Neural cell (in vitro differentiated cells): ENCODE data around the gene TACC2.

Experiments used
- EP300 ChIP-seq: fragments of 450-650 bp; conservative IDR thresholded peaks from 2 replicates; pipeline ENCODE4 v1.6.1; 2014; ENCODE audit warnings: antibody characterized with exemption, mild to moderate bottlenecking, moderate library complexity; ENCODE audit not compliant: poor library complexity, severe bottlenecking
- EZH2 ChIP-seq: fragments of 200-600, 300-800 bp; shearing (Covaris generic), sonication (generic); IDR thresholded peaks from 2 replicates; pipeline ENCODE4 v1.6.1; 2014; ENCODE audit warnings: antibody characterized with exemption, low read length, borderline replicate concordance, mild to moderate bottlenecking; ENCODE audit not compliant: insufficient read depth, poor library complexity, severe bottlenecking
- MXI1 ChIP-seq: fragments of 450-650 bp; conservative IDR thresholded peaks from 2 replicates; pipeline ENCODE4 v1.6.1; 2014; ENCODE audit warnings: antibody characterized with exemption, mild to moderate bottlenecking; ENCODE audit not compliant: poor library complexity, severe bottlenecking
- POLR2AphosphoS5 ChIP-seq: IDR thresholded peaks from 2 replicates; pipeline ENCODE4 v1.6.1; 2012
- RAD21 ChIP-seq: fragments of 450-650 bp; conservative IDR thresholded peaks from 2 replicates; pipeline ENCODE4 v1.6.1; 2014; ENCODE audit warnings: antibody characterized with exemption, mild to moderate bottlenecking, moderate library complexity
- SMC3 ChIP-seq: fragments of 450-650 bp; conservative IDR thresholded peaks from 2 replicates; pipeline ENCODE4 v1.6.1; 2014; ENCODE audit warnings: antibody characterized with exemption, mild to moderate bottlenecking, moderate library complexity; ENCODE audit not compliant: poor library complexity
- TAF1 ChIP-seq: IDR thresholded peaks from 2 replicates; pipeline ENCODE4 v1.6.1; 2012; ENCODE audit warnings: low read depth
- TF ChIP-seq, protein P1 (sequence below): fragments of 450-650 bp; IDR thresholded peaks from 2 replicates; pipeline ENCODE4 v1.5.1; 2014; ENCODE audit warnings: antibody characterized with exemption, mild to moderate bottlenecking, moderate library complexity; ENCODE audit not compliant: poor library complexity, severe bottlenecking
- TF ChIP-seq, protein P2 (sequence below): IDR thresholded peaks from 2 replicates; pipeline ENCODE4 v1.6.1; 2012; ENCODE audit warnings: borderline replicate concordance

DNA sequence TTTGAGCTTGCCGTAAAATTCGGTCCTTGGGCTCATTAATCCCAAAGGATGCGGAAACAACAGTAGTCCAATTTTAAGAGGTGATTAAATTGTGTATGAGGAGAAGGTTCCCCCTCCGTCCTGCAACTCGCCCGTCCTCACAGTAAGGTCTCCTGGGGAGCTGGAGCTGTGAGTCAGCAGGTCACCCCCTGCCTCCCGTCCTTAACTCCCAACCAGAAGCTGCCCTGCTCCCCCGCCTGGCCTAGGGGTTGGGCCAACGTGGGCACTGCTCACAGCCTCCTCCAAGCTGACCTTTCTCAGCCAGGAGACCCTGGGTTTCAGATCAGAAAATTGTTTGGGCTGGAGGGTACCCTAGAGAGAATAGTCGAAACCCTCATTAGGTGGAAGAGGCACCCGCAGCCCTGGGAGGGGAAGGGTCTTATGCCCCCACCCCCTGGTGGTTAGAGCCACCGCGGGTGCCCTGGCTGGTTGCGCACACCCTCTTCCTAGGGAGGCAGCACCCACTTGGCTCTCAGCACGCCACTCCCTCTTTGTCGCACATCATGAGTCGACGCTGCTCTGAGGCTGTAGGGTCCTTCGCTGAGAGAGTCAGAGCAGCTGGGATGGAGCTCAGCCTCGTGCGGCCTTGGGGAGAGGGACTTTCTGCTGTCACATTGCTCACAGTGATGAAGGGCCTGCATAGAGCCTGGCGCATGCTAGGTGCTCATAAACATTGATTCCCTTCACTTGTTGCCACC is 131.2 kb downstream of the TACC2 start:
- TF ChIP-seq TAF1, result no peak
- no peak for TF ChIP-seq EP300
- TF ChIP-seq RAD21, result no peak
- TF ChIP-seq, protein P1, sequence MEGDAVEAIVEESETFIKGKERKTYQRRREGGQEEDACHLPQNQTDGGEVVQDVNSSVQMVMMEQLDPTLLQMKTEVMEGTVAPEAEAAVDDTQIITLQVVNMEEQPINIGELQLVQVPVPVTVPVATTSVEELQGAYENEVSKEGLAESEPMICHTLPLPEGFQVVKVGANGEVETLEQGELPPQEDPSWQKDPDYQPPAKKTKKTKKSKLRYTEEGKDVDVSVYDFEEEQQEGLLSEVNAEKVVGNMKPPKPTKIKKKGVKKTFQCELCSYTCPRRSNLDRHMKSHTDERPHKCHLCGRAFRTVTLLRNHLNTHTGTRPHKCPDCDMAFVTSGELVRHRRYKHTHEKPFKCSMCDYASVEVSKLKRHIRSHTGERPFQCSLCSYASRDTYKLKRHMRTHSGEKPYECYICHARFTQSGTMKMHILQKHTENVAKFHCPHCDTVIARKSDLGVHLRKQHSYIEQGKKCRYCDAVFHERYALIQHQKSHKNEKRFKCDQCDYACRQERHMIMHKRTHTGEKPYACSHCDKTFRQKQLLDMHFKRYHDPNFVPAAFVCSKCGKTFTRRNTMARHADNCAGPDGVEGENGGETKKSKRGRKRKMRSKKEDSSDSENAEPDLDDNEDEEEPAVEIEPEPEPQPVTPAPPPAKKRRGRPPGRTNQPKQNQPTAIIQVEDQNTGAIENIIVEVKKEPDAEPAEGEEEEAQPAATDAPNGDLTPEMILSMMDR, result no peak
- TF ChIP-seq EZH2, result no peak
- TF ChIP-seq, protein P2, sequence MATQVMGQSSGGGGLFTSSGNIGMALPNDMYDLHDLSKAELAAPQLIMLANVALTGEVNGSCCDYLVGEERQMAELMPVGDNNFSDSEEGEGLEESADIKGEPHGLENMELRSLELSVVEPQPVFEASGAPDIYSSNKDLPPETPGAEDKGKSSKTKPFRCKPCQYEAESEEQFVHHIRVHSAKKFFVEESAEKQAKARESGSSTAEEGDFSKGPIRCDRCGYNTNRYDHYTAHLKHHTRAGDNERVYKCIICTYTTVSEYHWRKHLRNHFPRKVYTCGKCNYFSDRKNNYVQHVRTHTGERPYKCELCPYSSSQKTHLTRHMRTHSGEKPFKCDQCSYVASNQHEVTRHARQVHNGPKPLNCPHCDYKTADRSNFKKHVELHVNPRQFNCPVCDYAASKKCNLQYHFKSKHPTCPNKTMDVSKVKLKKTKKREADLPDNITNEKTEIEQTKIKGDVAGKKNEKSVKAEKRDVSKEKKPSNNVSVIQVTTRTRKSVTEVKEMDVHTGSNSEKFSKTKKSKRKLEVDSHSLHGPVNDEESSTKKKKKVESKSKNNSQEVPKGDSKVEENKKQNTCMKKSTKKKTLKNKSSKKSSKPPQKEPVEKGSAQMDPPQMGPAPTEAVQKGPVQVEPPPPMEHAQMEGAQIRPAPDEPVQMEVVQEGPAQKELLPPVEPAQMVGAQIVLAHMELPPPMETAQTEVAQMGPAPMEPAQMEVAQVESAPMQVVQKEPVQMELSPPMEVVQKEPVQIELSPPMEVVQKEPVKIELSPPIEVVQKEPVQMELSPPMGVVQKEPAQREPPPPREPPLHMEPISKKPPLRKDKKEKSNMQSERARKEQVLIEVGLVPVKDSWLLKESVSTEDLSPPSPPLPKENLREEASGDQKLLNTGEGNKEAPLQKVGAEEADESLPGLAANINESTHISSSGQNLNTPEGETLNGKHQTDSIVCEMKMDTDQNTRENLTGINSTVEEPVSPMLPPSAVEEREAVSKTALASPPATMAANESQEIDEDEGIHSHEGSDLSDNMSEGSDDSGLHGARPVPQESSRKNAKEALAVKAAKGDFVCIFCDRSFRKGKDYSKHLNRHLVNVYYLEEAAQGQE, result no peak
- no peak for TF ChIP-seq POLR2AphosphoS5
- TF ChIP-seq SMC3, result no peak
- TF ChIP-seq MXI1, result no peak
